D721Med (cell line): ENCODE data around the gene ATP8A2.

Experiments
- DNase-seq: peaks from one replicate; pipeline ENCODE4 v3.0.0; 2011; ENCODE audit warnings: low spot score; ENCODE audit not compliant: insufficient read length
- FAIRE-seq: peaks from 2 replicates; lab custom pipeline; 2011; peaks lifted over from hg19 to GRCh38; lab: Jason Lieb, UNC
- TF ChIP-seq, protein P1 (sequence below): IDR thresholded peaks from 2 replicates; pipeline ENCODE4 v1.5.1; 2012; ENCODE audit warnings: mild to moderate bottlenecking, control low read depth; ENCODE audit not compliant: insufficient read depth; ENCODE audit errors: missing control alignments

ATP8A2 gene

DNA sequence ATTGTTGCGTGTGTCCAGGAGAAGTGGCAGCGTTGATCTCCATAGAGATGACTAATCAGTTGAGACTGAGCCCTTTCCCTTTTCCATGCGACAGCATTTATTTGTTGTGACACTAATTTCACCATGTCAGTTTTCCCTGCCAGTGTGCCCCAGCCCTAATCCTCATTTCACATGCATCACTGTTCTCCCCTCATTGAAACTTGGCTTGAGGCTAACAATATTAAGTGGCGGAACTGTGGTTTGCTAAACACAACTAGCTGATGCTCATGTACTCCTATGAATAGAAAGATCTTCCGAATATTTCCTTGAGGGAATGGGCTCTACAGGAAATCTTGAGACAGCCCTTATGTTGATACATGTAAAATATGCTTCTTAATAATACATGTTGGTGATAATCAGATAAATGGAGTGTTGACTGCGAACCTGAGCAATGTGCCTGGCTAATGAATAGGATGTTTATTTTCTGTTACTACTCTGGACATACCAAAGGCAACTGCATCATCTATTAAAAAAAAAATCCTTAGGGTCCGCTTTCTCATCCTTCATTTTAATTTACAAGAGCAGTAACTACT is 258.6 kb downstream of the ATP8A2 start:
- DNase-seq (no peak), FAIRE-seq (no peak)
- TF ChIP-seq, protein P1, sequence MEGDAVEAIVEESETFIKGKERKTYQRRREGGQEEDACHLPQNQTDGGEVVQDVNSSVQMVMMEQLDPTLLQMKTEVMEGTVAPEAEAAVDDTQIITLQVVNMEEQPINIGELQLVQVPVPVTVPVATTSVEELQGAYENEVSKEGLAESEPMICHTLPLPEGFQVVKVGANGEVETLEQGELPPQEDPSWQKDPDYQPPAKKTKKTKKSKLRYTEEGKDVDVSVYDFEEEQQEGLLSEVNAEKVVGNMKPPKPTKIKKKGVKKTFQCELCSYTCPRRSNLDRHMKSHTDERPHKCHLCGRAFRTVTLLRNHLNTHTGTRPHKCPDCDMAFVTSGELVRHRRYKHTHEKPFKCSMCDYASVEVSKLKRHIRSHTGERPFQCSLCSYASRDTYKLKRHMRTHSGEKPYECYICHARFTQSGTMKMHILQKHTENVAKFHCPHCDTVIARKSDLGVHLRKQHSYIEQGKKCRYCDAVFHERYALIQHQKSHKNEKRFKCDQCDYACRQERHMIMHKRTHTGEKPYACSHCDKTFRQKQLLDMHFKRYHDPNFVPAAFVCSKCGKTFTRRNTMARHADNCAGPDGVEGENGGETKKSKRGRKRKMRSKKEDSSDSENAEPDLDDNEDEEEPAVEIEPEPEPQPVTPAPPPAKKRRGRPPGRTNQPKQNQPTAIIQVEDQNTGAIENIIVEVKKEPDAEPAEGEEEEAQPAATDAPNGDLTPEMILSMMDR, result no peak

DNA sequence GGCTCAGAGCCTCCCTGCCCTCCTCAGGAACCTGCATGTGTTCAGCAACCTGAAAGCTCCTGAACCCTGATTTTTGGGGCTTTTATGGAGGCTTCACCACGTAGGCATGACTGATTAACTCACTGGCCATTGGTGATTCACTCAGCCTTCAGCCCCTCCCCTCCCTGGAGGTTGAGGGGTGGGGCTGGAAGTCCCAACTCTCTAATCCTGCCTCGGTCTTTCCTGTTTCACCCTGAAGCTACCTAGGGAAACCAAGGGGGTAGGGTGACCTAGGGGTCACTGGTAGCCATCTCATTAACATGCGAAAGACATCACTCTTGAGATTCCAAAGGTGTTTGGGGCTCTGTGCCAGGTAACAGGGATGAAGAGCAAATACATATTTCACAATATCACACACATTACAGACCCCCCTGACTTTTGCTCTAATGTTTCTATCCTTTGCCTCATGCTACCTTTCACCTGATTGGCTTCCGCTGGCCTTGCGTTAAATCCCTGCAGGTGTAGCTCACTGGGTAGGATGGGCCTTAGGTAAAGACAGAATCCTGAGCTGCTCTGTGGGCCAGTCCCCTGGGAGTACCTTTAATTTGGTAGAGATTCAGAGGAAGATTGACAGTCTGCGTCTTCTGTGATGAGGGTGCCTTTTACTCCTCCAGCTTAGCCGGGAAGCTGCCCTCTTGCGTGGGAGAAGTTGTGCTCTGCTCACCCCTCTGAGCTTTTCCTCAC is 260.6 kb downstream of the ATP8A2 start:
- TF ChIP-seq, protein P1, result no peak
- DNase-seq (no peak), FAIRE-seq (no peak)

DNA sequence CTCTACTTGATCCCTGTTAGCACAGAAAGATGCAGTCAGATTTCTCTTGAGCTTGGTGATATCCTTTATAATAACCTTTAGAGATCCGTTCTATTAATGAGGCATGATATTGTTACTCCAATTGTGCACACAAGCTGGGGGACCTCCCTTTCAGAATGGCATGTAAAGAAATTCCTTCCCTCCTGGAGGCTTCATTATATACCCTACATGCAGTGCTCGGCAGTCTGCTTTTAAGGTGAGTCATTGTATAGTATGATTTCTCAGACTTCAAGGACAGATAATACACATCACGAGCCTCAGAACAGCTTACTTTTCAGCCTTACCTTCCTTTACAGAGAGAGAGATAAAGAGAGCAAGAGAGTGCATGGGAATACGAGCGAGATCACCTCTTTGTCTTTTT is 261.3 kb downstream of the ATP8A2 start:
- TF ChIP-seq, protein P1, result no peak
- FAIRE-seq (no peak), DNase-seq (no peak)

DNA sequence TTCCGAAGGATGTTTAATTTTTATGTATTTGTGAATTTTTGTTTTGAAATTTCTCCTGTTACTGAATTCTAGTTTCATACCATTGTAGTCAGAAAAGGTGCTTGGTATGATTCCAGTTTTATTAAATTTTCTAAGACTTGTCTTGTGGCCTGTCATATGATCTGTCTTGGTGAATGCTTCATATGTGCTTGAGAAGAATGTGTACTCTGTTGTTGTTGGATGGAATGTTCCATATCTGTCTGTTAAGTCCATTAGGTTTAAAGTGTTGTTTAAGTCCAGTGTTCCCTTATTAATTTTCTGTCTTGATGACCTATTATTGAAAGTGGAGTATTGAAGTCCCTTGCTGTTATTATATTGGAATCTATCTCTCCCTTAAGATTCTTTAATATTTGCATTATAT is 273.9 kb downstream of the ATP8A2 start:
- DNase-seq (no peak), FAIRE-seq (no peak)
- TF ChIP-seq, protein P1, result no peak

DNA sequence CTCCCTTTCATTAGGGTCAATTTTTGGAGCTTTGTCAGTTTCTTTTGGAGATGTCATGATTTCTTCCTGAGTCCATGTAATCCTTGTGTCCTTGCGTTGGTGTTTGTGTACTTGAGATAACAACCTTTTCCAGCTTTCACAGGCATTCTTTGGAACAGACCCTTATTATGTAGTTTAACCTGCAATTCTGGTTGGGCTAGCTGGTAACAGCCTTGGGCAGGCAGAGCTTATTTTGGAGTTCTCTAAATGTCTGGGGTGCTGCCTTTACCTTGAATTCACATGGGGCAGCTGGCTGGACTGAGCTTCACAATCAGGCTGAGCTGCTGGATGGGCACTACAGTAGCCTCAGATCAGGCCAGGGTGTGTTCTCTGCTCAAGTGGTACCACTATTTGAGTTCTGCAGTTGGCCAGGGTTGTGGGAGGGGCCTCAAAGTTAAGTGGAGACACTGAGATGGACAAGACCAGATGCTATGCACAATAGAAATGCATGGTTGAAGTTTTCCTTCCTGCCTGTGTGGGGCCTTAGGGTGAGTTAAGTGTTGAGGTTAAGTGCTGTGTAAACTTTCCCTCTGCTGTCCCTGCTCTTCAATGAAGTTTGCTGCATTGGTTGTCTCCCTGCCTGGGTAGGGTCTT is 277.3 kb downstream of the ATP8A2 start:
- FAIRE-seq, result no peak

DNA sequence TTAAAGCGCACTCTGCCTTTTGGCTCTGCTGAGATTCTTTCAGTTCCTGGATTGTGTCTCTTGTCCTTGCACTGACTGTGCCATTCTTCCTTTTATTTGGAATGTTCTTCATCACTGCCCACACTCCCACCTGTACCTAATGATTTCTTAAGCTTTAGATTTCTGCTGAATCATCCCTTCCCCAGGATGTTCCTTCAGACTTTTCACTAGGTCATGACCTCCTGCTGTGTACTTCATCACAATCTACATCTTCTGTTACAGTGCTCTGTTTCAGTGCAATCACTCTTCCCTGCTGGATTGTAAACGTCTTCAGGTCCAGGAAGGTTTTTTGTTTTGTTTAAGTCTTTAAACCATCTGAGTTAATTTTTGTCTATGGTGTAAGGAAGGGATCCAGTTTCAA is 281.0 kb downstream of the ATP8A2 start:
- no peak for FAIRE-seq
- TF ChIP-seq, protein P1, result no peak

More for the DNA sequence above, 277.3 kb downstream of the ATP8A2 start:
- DNase-seq, result no peak
- TF ChIP-seq, protein P1, result no peak

More for the DNA sequence above, 281.0 kb downstream of the ATP8A2 start:
- no peak for DNase-seq
